Stomach smooth muscle (tissue), 2 donors: ENCODE measurements around the gene USP31.

ENCODE experiments used
- H3K27ac ChIP-seq: one replicate; pipeline ENCODE4 v1.7.0; 2013; ENCODE audit warnings: mild to moderate bottlenecking, low read length, inconsistent platforms
- H3K27me3 ChIP-seq, 2 donors: one replicate each; pipeline ENCODE4 v1.7.0; 2013; ENCODE audit warnings: low read length in 2 of 2; ENCODE audit not compliant: insufficient read depth in 2 of 2, control insufficient read depth in 1 of 2
- H3K36me3 ChIP-seq, 2 donors: one replicate each; pipeline ENCODE4 v1.7.0; 2013; ENCODE audit warnings: low read length in 2 of 2; ENCODE audit not compliant: control insufficient read depth in 2 of 2, insufficient read depth in 2 of 2
- H3K4me1 ChIP-seq: one replicate; pipeline ENCODE4 v1.7.0; 2013; ENCODE audit warnings: low read length; ENCODE audit not compliant: control insufficient read depth, insufficient read depth
- H3K4me3 ChIP-seq, 2 donors: one replicate each; pipeline ENCODE4 v1.7.0; 2013; ENCODE audit warnings: low read length in 2 of 2
- H3K9ac ChIP-seq, 2 donors: one replicate each; pipeline ENCODE4 v1.7.0; 2013; ENCODE audit warnings: low read length in 2 of 2, mild to moderate bottlenecking in 1 of 2
- H3K9me3 ChIP-seq, 2 donors: one replicate each; pipeline ENCODE4 v1.7.0; 2013; ENCODE audit warnings: low read length in 2 of 2; ENCODE audit not compliant: control insufficient read depth in 2 of 2
- donor health status: healthy.
- donor health status: Pancreatic carcinoma.

The USP31 gene

GRCh38 chr16:23182679-23183542, 33.7 kb upstream of the USP31 start, which contains the start of gene SCNN1G:
Gene SCNN1G, plus strand, starts transcription at chr16:23182745. Its CDS starts 3,527 bp downstream, at chr16:23186272.
- no peaks in the 10 kb centered on the region for H3K36me3 ChIP-seq
- peaks cover 14% of the 10 kb centered on the region for H3K4me1 ChIP-seq
- H3K9me3 ChIP-seq: no peaks in the 10 kb centered on the region
- no peak within 1 kb of the TSS for H3K27ac ChIP-seq
- H3K27me3 ChIP-seq: peaks cover 40 to 50% of the 10 kb centered on the region in 2 donors
- no peak within 1 kb of the TSS for H3K9ac ChIP-seq
- peak within 1 kb of the TSS; percentile 48 to 65 for H3K4me3 ChIP-seq

GRCh38 chr16:23182206-23182678, 33.0 kb upstream of the USP31 start:
- no peaks in the 10 kb centered on the region for H3K9me3 ChIP-seq
- no peaks in the 10 kb centered on the region for H3K36me3 ChIP-seq
- no peak overlapping the region for H3K27ac ChIP-seq
- peaks cover 40 to 48% of the 10 kb centered on the region in 2 donors for H3K27me3 ChIP-seq
- H3K4me1 ChIP-seq: peaks cover 14% of the 10 kb centered on the region
- H3K4me3 ChIP-seq: peak overlapping the region; percentile 7 to 65
- H3K9ac ChIP-seq: no peak overlapping the region

- Histone ChIP-seq H3K9me3 (no peaks in the 10 kb centered on the region), H3K36me3 (no peaks in the 10 kb centered on the region), H3K4me3 (no peak overlapping the region), H3K27me3 (peaks cover 40 to 48% of the 10 kb centered on the region in 2 donors), H3K27ac (no peak overlapping the region), H3K4me1 (peaks cover 14% of the 10 kb centered on the region), H3K9ac (no peak overlapping the region)
Measured at GRCh38 chr16:23181506-23181905, 32.3 kb upstream of the USP31 start.

GRCh38 chr16:23175651-23176050, 26.4 kb upstream of the USP31 start:
- Histone ChIP-seq H3K9ac (no peak overlapping the region), H3K27me3 (peaks cover 9 to 10% of the 10 kb centered on the region in 2 donors), H3K36me3 (no peaks in the 10 kb centered on the region), H3K4me1 (no peaks in the 10 kb centered on the region), H3K9me3 (no peaks in the 10 kb centered on the region), H3K4me3 (no peak overlapping the region), H3K27ac (no peak overlapping the region)

GRCh38 chr16:23174622-23175021, 25.4 kb upstream of the USP31 start:
- Histone ChIP-seq H3K4me3 (no peak overlapping the region), H3K36me3 (no peaks in the 10 kb centered on the region), H3K27ac (no peak overlapping the region), H3K4me1 (no peaks in the 10 kb centered on the region), H3K27me3 (peaks cover 6% of the 10 kb centered on the region in 2 donors), H3K9ac (no peak overlapping the region), H3K9me3 (no peaks in the 10 kb centered on the region)

GRCh38 chr16:23172994-23173393, 23.7 kb upstream of the USP31 start:
- H3K27ac ChIP-seq: no peak overlapping the region
- no peaks in the 10 kb centered on the region for H3K4me1 ChIP-seq
- no peak overlapping the region for H3K9ac ChIP-seq
- no peaks in the 10 kb centered on the region for H3K27me3 ChIP-seq
- no peaks in the 10 kb centered on the region for H3K9me3 ChIP-seq
- no peaks in the 10 kb centered on the region for H3K36me3 ChIP-seq
- no peak overlapping the region for H3K4me3 ChIP-seq

GRCh38 chr16:23172583-23172982, 23.3 kb upstream of the USP31 start:
- H3K9me3 ChIP-seq: no peaks in the 10 kb centered on the region
- no peaks in the 10 kb centered on the region for H3K36me3 ChIP-seq
- no peak overlapping the region for H3K9ac ChIP-seq
- H3K4me3 ChIP-seq: no peak overlapping the region
- no peaks in the 10 kb centered on the region for H3K4me1 ChIP-seq
- H3K27ac ChIP-seq: no peak overlapping the region
- H3K27me3 ChIP-seq: no peaks in the 10 kb centered on the region

GRCh38 chr16:23164736-23165135, 15.5 kb upstream of the USP31 start:
- Histone ChIP-seq H3K9me3 (peaks cover 4 to 9% of the 10 kb centered on the region in 2 donors), H3K4me3 (no peak overlapping the region)

GRCh38 chr16:23163921-23164320, 14.7 kb upstream of the USP31 start:
- Histone ChIP-seq H3K27me3 (peaks cover 0 to 5% of the 10 kb centered on the region in 2 donors), H3K9ac (no peak overlapping the region), H3K27ac (no peak overlapping the region), H3K4me3 (no peak overlapping the region), H3K9me3 (peaks cover 4 to 9% of the 10 kb centered on the region in 2 donors), H3K36me3 (no peaks in the 10 kb centered on the region), H3K4me1 (no peaks in the 10 kb centered on the region)

More at GRCh38 chr16:23164736-23165135, 15.5 kb upstream of the USP31 start:
- no peaks in the 10 kb centered on the region for H3K4me1 ChIP-seq
- H3K27me3 ChIP-seq: peaks cover 0 to 5% of the 10 kb centered on the region in 2 donors
- no peaks in the 10 kb centered on the region for H3K36me3 ChIP-seq
- H3K27ac ChIP-seq: no peak overlapping the region
- H3K9ac ChIP-seq: no peak overlapping the region

GRCh38 chr16:23160574-23160973, 11.3 kb upstream of the USP31 start:
- Histone ChIP-seq H3K4me3 (no peak overlapping the region), H3K9me3 (peaks cover 0 to 5% of the 10 kb centered on the region in 2 donors), H3K4me1 (no peaks in the 10 kb centered on the region), H3K9ac (no peak overlapping the region), H3K27ac (no peak overlapping the region), H3K27me3 (peaks cover 2 to 3% of the 10 kb centered on the region in 2 donors), H3K36me3 (no peaks in the 10 kb centered on the region)

- no peak overlapping the region for H3K27ac ChIP-seq
- H3K9me3 ChIP-seq: peaks cover 0 to 3% of the 10 kb centered on the region in 2 donors
- peaks cover 4 to 6% of the 10 kb centered on the region in 2 donors for H3K27me3 ChIP-seq
- no peaks in the 10 kb centered on the region for H3K4me1 ChIP-seq
- no peak overlapping the region for H3K9ac ChIP-seq
- no peaks in the 10 kb centered on the region for H3K36me3 ChIP-seq
- H3K4me3 ChIP-seq: no peak overlapping the region
Measured at GRCh38 chr16:23160082-23160481, 10.8 kb upstream of the USP31 start.
